Posterior cingulate gyrus (tissue), 11 donors: ENCODE results near the gene SNTG2.
"Not testable (repeated sequence)": the region's sequence is repeated elsewhere in the genome, so short reads cannot be mapped to it uniquely, and the experiment has no call there.

ENCODE experiments used
- DNase-seq, 10 donors: peaks; one replicate each; pipeline versions ENCODE4 v3.0.0 to v3.0.0-alpha.2; 2020 to 2021; ENCODE audit warnings: mixed read lengths in 3 of 10
- intact Hi-C: fragments of 100-400 bp; cut with DNase I; formaldehyde crosslinking; loops from one replicate; pipeline ENCODE4 v1.15.1; 2023

SNTG2 gene

DNA sequence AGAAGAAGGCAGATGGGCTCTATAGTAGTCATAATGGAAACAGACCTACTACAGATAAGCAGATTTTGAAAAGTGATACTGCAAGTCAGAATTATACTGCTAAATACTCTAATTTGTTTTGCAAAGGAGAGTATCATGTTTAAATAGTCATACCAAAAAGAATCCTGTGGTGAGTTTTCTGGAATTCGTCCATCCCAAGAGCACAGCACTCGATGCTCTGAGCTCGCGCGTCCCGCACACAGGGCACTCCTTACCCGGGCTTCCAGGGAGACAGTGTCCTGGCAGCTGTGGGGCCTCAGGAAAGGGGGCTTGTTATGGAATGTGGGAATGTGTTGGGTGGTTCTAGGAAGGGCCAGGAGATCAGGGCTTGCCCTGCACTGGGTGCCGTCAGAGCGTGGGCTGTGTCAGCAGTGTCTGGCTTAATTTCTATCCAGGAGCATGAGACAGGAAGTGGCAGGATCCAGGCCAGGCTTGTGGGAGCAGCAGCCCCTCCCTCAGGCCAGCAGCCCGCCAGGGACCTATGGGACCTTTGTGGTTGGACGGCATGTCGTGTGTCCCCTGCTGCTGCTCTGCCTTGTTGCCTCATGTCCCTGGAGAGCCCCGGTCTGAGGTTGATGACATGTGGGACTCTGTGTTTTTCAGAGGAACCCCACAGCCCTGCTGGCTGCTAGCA, 269.4 kb downstream of the SNTG2 start:
- no peak for DNase-seq
- intact Hi-C loops: no loop called here

GRCh38 chr2:1222056-1222455, 271.4 kb downstream of the SNTG2 start:
- DNase-seq: no peak
- intact Hi-C loops: no loop called here

DNA sequence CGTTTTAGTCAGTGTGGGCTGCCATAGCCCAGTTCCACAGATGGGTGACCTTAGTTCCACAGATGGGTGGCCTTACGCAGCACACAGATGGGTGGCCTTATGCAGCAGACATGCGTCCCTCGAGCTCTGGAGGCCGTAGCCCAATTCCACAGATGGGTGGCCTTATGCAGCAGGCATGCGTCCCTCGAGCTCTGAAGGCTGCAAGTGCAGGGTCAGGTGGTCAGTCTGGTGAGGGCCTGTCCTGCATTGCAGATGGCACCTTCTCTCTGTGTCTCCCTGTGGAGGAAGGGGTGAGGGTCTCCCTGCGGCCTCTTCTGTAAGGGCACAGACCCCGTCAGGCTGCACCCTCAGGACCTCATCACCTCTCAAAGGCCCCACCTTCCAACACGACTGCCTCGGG, 273.1 kb downstream of the SNTG2 start:
- intact Hi-C loops: no loop called here
- no peak for DNase-seq

DNA sequence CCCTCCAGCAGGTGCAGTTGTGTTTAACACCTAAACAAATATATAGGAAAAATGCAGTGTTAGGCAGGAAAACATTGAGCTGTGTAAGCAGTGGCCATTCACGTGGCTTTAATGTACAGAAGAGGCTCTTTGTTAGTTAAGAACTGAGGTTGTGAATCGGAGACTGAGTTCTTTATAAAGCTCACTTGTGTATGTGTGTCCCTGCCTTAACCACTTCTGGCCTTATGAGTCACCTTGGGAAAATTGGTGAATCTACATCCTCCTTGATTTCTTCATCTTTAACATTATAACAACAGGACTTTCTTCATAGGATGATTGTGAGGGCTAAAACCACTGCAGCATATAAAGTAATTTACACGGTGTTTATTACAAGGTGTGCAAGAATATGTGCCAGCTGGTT, 274.3 kb downstream of the SNTG2 start:
- intact Hi-C loops: no loop called here
- DNase-seq: no peak

GRCh38 chr2:1226766-1227165, 276.1 kb downstream of the SNTG2 start:
- intact Hi-C loops: no loop called here
- DNase-seq: no peak

GRCh38 chr2:1227274-1227900, 276.7 kb downstream of the SNTG2 start:
- no peak for DNase-seq
- intact Hi-C loops: no loop called here

GRCh38 chr2:1229596-1229995, 278.9 kb downstream of the SNTG2 start:
- intact Hi-C loops, DNase-seq: not testable (repeated sequence)

DNA sequence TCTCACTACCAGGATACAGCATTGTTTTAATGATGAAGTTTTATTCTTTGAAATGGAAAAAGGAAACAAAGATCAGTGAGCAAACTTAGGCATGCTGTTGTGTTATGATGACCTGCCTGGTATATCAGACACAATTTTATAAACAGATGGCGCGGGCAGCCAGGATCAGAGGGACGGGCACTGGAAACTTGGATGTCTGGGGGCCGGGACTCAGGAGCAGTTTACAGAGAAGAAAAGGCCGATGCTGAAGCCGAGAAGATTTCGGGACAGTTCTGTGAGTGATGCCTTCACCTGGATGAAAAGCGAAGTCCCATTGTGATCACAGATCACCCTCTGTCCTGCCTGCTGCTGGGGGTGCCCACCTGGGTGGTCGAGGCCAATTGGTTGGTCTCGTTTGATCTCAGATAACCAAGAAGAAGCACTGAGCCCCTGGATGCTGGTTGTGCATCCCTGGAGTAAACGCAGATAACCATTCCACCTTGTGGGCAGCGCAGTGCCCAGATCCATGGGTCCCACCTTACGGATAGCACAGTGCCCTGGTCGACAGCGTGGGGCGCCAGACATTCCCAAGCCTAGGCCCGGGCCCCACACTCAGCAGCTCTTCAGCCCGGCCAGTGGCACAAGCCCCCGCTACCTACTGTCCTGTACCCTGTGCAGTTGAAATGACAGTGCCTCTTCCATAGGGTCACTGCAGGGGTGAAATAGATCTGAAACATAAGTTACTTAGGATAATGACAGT, 279.7 kb downstream of the SNTG2 start:
- DNase-seq: no peak
- intact Hi-C loops: no loop called here

DNA sequence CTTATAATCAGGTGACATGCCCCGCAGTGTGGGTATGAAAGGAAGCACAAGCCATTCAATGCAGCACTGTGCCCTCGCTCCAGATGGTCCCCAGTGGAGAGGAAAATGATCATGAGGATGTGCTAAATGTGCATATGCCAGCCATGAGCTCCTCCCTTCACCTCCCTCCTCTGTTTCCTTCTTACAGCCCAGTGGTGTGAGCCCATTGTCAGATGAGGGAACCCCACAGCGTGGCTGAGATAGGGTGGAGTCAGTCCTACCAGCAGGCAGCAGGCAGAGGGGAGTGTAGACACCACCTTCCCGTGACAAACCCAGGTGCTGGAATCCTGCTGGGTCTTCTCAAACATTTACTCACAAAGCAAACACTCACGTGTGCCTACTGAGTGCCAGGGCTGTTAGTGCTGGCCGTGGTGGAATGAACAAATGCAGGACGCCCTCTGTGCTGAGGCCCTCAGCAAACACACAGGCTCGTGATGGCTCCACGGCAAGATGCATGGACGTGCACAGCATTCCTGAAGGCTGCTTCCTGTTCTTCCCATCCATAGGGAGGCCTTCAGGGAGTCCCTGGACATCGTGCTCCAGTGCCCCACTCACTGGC, 280.9 kb downstream of the SNTG2 start:
- intact Hi-C loops: no loop called here
- no peak for DNase-seq

DNA sequence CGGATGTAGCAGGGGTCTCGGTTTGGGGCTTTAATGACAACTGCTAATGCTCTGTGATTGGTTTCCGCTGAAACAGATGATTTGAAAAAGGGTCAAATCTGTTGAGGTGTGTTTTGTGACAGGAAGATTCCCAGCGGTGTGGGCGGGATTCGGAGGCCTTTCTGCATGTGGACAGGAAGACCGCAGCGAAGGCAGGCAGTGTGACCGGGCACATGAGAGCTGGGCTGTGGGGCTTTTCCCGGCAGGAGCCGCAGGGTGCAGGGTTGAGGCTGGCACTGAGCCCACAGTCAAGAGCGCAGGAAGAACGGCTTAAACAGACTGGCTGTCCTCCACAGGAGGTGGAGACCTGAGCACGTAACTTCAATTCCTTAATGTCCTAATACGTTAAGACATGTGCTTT, 282.6 kb downstream of the SNTG2 start:
- intact Hi-C loops: no loop called here
- no peak for DNase-seq

GRCh38 chr2:1234731-1235308, 284.2 kb downstream of the SNTG2 start:
- intact Hi-C loops: no loop called here
- no peak for DNase-seq

GRCh38 chr2:1235806-1236205, 285.2 kb downstream of the SNTG2 start:
- DNase-seq: no peak
- intact Hi-C loops: no loop called here

DNA sequence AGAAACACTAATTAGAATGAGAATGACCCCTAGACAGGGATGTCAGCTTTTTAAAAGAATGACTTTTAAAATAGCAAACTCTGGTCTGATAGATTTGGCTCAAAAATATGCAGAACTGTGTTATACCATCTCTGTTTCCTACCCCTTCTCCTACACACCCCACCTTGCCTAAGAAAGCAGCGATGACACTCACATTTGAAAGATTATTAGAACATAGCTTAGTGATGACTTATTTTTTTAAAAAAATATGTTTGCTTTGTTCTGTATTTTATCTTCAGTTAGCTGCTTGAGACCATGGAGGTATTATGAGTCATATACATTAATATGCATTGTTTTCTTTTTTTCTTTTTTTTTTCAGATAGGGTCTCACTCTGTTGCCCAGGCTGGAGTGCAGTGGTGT, 286.0 kb downstream of the SNTG2 start:
- intact Hi-C loops: no loop called here
- no peak for DNase-seq

GRCh38 chr2:1237783-1238182, 287.1 kb downstream of the SNTG2 start:
- intact Hi-C loops: no loop called here
- no peak for DNase-seq

DNA sequence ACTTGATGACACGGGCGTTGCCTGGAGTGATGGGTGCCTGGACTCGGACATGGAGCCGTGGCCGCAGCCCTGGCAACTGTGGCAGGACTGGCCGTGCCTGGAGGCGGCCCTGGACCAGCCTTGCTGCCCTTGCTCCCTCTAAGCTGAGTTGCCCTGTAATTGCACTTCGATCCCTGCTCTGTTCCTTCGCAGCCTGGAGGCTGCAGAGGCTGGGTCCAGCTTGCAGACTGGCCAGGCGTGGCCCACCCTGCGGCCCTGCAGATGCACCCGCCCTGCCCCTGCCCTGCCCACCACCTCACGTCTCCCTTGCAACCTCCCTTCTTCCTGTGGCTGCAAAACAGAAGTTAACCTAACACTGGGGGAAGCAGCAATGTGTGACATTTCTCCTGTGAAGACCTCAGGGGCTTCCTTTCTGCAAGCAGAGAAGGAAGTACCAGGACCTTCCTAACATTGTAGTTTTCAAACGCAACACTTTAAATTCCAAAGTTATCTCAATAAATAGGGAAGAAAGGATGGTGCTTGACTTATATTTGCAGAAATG, 288.0 kb downstream of the SNTG2 start:
- no peak for DNase-seq

DNA sequence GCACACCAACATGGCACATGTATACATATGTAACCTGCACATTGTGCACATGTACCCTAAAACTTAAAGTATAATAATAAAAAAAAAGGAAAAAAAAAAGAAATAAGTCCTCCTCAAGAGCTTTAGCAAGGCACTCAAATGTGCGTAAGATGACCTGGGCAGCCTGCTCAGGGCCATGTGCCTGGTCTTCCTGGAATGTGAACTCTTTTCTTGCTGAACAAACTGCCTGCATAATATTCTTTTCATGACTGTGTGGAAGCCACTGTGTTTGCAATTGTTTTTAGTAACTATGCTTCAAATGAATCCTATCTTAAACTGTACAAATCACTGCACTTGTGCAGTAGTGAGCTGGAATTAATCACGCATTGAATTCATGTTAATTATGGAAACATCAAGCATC, 294.5 kb downstream of the SNTG2 start:
- DNase-seq: no peak
- intact Hi-C loops: no loop called here

More for the DNA sequence above, 288.0 kb downstream of the SNTG2 start:
- intact Hi-C loops: no loop called here

GRCh38 chr2:1246239-1246638, 295.6 kb downstream of the SNTG2 start:
- intact Hi-C loops: no loop called here

DNA sequence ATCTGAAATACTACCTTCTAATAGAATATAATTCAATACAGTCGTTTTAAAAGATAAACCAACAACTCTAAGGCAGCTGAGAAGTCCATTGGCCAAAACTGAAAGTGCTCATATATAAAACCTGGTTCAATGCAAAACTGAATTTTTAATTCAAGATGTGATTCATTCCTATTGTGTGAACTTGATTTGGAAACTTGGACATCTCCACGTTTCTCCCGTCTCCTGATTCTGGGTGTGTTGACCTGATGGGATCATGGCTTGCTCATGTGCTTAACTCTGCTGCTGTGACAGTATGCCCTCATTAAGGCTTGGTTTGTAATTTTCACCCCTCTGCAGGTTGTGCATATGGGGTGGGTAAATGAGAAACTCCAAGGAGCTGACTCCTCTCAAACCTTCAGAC, 296.3 kb downstream of the SNTG2 start:
- intact Hi-C loops: no loop called here
- no peak for DNase-seq

More at GRCh38 chr2:1246239-1246638, 295.6 kb downstream of the SNTG2 start:
- DNase-seq: no peak

- DNase-seq: no peak
- intact Hi-C loops: no loop called here
Measured at GRCh38 chr2:1248187-1248586, 297.5 kb downstream of the SNTG2 start.

- no peak for DNase-seq
- intact Hi-C loops: no loop called here
Measured at GRCh38 chr2:1249897-1250687, 299.4 kb downstream of the SNTG2 start.
